Globus pallidus (tissue), 1 donor: Measurements from ENCODE around the gene NOL6.
A peak's percentile ranks its signal among the peaks of the same experiment; 100 is the strongest.
"Not testable (repeated sequence)": the region's sequence is repeated elsewhere in the genome, so short reads cannot be mapped to it uniquely, and the experiment has no call there.

Experiments used
- DNase-seq: peaks from one replicate; pipeline ENCODE4 v3.0.0-alpha.2; 2015; ENCODE audit warnings: low spot score

NOL6 gene

GRCh38 chr9:33434317-33435105 lies 39.2 kb downstream of the NOL6 start:
- no peak for DNase-seq

- no peak for DNase-seq
Measured at GRCh38 chr9:33433871-33434270, 39.9 kb downstream of the NOL6 start.

GRCh38 chr9:33431420-33431819 lies 42.3 kb downstream of the NOL6 start:
- no peak for DNase-seq

DNA sequence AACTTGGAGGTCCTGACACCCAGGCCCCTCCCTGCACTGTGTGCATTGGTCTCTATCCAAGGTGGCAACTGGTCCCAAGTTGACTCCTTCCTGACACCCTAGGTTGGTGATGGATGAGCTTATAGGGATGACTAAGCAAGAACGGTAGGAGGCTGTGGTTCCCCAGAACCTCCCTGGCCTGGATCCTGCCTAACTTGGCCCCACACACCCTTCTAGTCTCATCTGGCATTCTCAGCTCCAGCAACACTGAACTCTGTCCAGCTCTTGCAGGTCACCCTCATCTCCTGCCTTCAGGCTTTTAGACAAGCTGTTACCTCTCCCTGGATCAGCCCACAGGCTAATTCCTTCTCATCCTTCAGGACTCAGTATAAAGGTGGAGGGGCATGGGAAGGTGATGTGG lies 42.8 kb downstream of the NOL6 start:
- DNase-seq, result no peak

DNA sequence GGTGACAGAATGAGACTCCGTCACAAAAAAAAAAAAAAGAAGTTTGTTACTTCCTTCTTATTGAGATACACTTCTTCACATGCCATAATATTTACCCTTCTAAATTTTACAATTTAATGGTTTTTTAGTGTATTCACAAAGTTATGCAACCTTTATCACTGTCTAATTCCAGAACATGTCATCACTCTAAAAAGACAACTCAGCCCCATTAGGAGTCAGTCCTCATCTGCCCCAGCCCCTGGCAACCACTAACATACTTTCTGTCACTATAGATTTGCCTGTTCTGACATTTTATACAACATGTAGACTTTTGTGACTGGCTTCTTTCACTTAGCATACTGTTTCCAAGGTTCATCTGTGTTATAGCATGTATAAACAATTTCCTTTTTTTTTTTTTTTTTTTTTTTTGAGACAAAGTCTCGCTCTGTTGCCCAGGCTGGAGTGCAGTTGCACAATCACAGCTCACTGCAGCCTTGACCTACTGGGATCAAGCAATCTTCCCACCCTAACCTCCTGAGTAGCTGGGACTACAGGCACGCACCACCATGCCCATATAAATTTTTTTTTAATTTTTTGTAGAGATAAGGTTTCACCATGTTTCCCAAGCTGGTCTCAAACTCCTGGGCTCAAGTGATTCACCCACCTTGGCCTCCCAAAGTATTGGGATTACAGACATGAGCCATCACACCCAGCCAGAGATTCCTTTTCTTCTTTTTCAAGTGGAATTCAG lies 44.3 kb downstream of the NOL6 start:
- DNase-seq, result no peak

DNA sequence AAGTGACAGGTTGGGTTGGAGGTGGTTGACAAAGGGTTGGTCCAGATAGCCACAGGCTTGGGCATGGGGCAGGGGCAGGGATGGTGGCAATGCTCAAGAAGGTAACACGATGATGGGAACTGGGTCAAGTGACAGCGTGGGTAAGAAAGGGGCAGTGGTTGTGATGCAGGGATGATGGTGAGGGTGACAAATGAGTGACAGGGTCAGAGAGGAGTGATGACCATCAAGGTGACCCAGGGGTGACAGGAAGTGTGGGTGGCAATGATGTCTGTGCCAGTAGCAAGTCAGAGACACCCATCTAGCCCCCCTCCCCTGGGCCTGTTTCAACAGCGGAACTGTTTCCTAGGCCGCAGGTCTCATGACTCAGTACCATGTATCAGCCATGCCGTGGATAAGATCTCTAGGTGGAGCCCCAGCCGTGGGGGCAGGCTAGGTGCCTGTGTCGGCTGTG lies 46.9 kb downstream of the NOL6 start:
- no peak for DNase-seq

GRCh38 chr9:33425128-33425533 lies 48.6 kb downstream of the NOL6 start:
- DNase-seq, result no peak

GRCh38 chr9:33424492-33424891 lies 49.2 kb downstream of the NOL6 start:
- not testable (repeated sequence) for DNase-seq

GRCh38 chr9:33424043-33424442 lies 49.7 kb downstream of the NOL6 start:
- DNase-seq, result not testable (repeated sequence)

- no peak for DNase-seq
Measured at GRCh38 chr9:33419708-33420303, 53.9 kb downstream of the NOL6 start.

DNA sequence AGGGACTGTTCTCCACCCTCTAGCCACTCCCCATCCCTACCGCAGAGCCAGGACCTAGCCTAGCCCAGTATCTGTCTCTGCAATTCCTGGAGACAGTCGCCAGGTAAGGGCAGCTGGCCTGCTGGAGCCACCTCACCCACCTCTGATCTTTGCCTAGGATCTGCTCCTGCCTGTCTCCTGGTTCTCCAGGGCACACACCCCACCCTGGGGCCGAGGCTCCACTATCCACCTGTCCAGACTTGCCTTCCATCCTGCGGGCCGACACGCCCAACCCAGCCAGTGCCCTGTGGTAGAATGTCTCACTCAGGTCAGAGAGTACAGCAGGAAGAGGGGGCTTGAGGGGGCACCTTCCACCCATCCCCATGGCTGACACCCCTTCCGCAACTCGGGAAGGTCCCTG lies 55.6 kb downstream of the NOL6 start:
- DNase-seq, result no peak

DNA sequence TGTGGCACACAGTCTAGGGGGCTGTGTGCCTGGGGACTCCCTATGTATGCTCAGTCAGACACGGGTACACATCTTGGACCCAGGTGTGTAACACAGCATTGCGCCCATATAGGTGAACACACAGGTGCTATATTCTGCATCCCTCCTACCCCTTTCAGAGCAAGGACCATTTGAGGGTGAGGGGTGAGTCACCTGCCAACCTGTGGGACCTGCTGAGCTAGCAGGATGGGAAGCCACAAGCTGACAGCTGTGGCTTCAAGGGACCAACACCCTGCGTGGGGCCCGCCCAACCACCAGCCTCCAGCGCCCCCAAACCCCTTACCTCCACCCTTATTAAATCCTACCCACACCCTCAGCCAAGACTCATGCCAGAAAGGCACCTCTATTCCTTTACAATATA lies 56.7 kb downstream of the NOL6 start:
- DNase-seq, result no peak

DNA sequence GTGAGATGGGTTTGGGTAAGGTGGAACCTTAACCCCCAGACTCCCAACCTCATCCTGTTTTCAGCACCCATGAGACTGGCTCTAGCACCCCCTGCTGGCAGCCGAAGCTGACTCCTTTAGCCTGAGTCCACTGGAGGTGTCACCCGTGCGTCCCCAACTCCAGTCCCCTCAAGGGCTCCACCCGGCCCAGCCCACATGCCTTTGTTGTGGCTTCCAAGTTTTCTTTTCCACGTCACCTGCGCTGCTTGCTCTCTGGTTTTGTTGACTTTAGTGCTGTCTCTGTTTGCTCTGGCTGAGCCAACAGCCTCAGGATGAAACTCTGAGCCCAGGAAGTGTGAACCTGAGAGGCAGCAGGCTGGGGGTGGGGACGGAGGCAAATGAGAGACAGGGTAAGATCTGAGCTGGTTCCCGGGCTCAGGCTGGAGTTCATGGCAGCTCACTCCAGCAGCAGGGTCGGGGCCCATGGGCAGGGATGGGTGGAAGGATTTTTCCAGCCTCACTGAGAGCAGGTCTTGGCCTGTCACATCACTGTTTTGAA lies 58.2 kb downstream of the NOL6 start:
- DNase-seq, result peak; percentile 28

DNA sequence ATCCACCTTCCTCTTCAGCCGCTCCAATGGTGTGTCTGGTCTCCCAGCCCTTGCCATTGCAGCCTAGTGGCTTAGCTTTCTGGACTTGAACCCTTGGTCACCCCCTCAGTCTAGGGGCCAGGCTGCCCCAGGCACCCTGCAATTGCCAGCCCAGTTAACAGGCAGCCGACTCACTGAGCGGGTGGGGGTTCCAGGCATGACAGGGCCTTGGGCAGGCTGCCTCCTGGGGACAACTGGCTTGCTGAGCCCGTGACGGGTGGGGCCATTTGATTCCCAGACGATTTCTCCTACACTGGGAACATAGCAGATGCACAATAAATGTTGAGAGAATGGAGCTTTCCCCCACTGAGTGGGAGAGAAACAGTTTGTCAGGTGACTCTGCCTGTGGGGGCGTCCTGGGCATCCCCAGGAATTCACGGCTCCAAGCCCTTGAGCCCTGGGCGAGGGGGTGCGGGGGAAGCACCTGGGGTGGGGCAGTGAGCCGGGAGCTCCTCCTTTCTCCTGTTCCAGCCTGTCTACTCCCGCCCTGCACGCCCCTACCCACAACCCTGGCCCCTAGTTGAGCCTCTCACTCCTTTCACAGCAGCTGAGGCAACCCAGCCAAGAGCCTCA lies 58.7 kb downstream of the NOL6 start:
- no peak for DNase-seq

- no peak for DNase-seq
Measured at GRCh38 chr9:33414268-33414667, 59.5 kb downstream of the NOL6 start.
